Mucosa of gallbladder (tissue), 1 donor: Measurements from ENCODE around the gene CRYGA. TPM values are rescaled to one million over a fixed set of nuclear protein-coding genes. Genes with fewer than 3 reads are reported as not detected.

ENCODE experiments used
- DNase-seq: peaks from one replicate; pipeline ENCODE4 v3.0.0-alpha.2; 2020; ENCODE audit warnings: low spot score
- total RNA-seq: library from RNA; stranded (reverse); gene quantifications from one replicate; pipeline ENCODE4 v1.2.1, GENCODE V29; 2021
- donor health status: DM: no; HTN: no; CAD: no.

The CRYGA gene, protein sequence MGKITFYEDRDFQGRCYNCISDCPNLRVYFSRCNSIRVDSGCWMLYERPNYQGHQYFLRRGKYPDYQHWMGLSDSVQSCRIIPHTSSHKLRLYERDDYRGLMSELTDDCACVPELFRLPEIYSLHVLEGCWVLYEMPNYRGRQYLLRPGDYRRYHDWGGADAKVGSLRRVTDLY
- not detected for total RNA-seq

DNA sequence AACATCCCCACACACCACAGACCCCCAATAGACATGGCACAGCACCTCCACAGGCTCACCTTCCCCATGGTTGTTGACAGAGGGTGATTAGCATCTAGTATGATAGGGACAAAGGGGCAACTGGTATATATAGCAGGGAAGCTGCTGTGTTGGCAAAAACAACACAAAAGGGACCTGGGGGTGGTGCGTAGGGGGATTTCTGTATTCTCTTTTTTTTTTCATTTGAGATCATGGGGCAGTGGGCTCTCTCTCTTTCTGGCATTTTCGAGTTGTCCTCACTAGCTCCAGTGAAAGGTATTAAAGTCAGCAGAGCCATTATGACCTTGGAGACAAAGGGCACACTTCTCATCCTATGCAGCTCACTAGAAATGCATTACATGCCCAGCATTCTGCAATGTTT, at the start of gene CRYGA:
Gene CRYGA (minus strand): TSS at position 101 of the 400 bp plus-strand sequence. CDS start 33 bp downstream, at position 68.
- no peak for DNase-seq

DNA sequence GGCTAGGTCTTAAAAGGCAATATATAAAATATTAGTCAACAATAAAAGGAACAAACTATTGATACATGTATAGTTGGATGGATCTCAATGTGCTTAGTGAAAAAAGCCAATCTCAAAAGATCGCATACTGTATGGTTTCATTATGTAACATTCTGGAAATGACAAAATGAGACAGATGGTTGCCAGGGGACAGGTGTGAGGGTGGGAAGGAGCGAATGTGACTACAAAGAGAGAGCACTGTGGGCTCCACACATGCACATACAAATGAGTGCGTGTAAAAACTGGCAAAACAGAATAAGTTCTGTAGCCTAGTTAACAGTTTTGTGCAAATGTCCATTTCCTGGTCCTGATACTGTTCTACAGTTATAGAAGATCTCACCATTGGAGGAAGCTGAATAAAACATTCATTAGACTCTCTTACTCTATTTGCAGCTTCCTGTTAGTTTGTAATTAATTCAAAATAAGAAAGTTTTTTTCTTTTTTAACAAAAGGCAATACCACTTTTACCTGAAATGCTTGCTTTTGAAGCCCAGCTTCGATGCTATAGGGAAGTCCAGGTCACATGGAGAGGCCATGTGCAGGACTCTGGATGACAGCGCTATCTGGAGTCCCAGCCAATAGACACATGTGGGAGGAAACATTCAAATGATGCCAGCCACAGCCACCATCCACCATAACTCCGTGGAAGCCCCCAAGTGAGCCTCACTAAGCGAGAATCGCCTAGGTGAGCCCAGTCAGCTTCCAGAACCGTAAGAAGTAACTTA, 47.5 kb upstream of the CRYGA start:
- DNase-seq: no peak

DNA sequence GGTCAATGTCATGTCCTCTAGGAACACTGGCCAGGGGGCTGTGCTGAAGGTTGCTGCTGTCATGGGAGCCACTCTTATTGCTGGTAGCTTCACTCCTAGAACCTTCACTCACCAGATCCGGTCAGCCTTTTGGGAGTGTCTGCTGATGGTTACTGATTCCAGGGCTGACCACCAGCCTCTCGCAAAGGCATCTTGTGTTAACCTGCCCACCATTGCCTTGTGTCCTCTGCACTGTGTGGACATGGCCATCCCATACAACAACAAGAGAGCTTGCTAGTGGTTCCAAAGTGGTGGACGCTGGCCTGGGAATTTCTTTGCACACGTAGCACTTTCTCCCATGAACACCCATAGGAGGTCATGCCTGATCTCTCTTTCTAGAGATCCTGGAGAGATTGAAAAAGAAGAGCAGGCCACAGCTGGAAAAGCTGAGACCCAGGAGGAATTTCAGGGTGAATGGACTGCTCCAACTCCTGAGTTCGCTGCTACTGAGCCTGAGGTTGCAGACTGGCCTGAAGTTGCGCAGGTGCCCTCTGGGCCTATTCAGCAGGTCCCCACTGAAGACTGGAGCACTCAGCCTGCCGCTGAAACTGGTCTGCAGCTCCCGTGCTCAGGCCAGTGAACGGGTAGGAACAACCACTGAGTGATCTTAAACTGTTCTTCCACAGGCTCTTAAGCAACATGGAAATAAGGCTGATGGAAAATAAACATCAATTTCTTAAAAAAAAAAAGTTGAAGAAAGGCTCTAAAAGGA, 45.1 kb upstream of the CRYGA start:
- DNase-seq: no peak

DNA sequence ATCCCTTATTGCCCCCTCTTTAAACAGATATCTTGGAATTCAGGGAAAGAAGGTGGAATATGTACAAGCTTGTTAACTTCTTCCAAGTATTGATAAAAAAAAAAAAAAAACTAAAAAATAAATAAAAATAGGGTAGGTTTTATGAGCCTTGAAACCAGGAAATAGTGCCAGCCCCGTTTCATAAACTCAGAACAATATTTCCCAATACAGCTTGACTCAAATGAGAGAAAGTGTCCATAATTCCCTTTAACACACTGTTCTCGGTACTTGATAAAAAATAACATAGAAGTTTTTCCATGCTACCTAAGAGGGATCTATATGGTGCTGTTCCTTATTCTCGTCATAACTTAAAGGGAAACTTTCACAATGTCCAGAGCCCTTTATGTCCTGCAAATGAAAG, 44.4 kb upstream of the CRYGA start:
- no peak for DNase-seq

DNA sequence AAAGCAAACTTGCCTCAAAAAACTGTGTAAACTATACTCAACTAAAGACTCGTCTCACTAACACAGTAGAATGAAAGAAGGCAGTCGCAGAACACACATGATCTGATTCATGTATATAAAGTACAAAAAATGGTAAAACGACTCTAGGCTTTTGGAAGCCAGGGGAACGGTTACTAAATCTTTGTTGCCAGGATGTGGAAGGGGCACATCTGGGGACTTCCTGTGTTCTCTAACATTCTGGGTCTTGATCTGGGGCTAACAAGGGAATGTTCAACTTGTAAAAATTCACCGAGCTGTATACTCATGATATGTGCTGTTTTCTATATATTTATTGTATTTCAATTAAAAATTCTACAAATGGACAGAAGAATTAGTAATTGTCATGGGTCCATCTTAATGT, 40.8 kb upstream of the CRYGA start:
- no peak for DNase-seq

DNA sequence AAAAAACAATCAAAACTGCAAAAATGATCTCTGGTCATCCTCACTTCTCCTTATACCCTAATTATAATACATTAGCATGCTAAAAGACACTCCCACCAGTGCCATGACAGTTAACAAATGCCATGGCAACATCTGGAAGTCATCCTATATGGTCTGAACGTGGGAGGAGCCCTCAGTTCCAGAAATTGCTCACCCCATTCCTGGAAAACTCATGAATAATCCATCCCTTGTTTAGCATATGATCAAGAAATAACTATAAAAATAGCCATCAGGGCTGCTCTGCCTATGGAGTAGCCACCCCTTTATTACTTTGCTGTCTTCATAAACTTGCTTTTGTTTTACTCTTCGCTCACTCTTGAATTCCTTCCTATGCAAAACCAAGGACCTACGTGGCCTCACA, 32.1 kb upstream of the CRYGA start:
- no peak for DNase-seq

DNA sequence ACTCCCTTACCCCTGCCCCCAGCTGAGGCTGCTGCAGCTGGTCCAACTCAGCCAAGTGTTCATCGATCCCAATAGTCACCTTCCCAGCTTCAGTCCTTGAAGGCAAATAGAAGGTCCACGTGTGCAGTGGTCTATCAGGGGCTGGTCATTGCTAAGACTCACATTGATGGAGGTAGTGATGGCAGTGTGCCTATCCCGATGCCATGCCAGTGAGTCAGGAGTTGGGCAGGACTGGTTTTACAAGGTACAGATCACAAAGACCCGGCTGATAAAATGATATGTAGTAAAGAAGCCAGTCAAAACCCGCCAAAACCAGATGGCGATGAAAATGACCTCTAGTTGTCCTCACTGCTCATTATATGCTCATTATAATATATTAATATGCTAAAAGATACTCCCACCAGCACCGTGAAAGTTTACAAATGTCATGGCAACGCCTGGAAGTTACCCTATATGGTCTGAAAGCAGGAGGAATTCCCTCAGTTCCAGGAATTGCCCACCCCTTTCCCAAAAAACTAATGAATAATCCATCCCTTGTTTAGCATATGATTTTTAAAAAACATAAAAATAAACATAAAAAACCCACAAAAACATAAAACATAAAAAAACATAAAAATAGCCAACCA, 29.3 kb upstream of the CRYGA start:
- DNase-seq: no peak

DNA sequence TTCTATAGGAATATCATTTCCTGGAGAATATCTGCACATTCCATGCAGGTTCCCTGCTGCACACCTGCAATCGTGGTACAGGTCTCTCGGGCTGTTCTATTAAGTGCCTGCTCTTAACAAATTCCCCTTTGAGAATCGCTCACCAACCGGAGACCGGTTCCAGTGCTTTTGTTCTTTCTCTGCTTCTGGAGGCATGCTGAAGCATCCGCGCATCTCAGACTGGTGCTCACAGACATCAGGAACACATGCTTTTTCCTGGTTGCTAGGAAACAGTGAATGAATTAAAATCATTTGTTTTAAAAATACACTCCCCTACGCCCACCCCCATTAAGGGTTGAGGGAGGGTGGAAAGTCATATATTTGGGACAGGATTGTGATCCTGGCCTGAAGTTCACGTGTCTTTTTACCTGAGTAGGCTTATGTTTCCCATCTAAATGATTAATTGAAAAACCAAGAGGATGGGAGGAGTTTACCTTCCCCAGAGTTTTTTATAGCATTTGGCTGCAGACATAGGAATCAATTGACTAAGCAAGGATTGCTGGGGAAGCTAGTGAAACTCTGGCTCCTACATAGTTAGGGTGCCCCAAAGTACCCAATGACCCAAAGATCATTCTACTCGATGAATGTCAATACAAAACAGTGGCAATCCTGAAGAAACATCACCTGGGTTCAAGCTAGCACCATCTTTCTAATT, 26.6 kb upstream of the CRYGA start, which contains the start of gene C2orf80:
Gene C2orf80 (minus strand): TSS at position 221 of the 694 bp plus-strand sequence. CDS start 3,044 bp downstream, outside the sequence.
- no peak for DNase-seq

DNA sequence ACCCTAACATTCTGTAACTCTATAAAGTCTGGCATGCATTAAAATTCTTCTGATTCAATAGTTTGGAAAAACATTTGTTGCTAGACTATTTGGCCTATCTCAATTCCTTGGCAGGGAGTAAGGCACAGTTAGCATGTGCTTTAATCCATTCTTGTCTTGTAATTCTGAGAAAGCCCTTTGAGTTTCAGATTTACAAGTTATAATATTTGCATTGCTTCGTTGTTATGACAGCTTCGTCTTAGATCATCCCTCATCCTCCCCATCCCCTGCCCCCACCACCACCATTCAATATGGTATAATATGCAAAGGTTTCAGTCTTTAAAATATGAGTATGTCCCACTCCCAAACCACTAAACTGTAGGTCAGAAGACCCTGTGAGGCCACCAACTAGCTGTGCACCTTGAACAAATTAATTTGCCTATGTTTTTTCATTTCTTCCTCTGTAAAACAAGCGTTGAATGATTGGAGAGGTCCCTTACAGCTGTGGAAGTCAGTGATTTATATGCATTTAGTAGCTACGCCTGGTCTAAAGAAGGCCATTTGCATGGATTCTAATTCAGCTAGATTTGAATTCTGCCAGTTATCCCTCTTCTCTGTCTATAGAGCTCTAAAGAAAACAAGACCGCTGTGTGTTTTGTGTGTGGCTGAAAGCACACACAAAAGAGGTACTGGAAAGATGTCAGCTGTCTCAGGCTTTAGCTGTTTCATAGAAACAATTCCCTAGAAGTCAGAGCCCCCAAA, 25.9 kb upstream of the CRYGA start:
- DNase-seq: no peak

DNA sequence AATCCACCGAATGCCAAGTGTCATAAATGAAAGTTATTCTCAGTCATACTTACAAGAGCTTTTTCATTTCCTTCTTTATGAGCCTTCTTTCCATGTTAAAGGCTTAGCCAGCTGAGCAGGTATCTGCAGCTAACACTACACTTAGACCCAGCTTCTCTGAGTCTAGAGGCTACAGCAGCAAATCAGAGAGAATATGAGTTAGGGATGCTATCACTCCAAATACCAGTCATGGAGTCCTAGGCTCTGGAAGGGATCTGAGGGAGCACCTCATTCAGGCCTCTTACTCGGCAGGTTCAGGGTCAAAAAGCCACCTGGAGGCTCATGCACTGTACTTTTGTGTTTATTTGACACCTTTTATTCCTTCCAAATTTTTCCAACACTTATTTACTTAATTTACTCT, 23.5 kb upstream of the CRYGA start:
- no peak for DNase-seq

DNA sequence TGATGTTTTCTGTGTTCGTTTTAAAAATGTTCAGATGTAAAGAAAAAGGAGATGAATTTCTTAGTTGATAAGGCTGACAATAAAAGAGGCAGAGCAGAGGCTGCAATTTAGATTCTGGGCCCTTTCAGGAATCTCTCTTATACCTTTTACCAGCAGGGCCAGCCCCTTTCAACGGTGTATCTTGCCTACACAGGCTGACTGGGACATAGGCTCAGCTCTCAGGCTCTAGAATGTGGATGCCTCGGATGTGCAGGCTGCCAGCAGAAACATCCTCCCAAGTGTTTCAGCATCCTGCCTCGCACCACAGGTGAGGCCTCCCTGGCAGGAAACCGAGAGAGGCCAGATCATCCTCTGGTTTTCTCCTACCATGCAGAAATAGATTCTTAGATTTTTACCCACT, 23.1 kb upstream of the CRYGA start:
- DNase-seq: no peak

DNA sequence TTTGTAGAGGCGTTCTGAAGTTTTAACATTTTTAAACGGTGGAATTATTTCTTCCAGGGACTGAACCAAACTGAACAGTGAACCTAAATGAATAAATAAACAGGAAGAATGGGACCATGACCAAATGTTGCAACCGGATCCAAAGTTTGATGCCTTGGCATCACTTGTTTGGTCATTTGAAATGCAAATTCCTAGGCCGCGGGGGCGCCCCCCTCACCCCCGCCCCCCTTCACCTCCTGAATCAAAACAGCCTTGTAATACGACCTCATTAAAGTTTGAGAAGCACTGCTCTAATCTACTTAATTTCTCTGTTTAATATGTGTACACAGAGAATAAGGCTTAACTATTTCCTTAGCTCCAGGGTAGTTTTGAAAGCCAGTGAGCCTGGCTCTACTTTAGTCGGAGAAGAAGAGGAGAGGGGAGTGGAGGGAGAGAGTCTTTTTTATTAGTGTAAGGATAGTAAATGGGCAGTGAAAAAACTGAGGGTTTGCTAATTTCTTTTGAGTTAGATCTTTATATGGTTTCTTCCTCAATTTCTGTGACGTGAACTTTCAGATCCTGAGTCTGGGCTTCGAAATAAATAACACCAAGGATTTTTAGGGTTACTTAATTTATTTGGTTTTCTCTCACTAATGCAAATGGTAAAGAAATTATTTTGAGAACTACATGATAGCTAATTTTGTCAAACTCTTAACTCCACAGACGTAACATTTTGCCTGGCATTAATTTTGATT, 20.8 kb upstream of the CRYGA start:
- no peak for DNase-seq

DNA sequence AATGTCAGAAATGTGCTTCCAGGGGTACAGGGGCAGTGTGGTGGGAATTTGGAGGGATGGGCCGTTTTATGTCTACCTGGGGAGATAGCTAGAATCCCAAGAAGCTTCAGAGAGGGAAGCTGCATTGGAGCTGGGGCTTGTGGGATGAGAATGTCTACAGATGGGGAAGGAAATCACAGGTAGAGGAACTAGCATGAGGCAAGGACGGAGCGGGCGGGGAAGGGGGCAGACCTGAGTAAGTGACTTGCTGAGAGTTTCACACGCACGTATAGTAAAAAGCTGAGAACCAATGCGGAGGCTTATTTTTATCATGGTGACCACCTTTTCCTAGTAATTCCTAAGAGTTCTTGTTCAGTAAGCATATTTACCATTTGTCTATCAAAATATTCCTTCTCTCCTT, 20.1 kb upstream of the CRYGA start:
- no peak for DNase-seq

DNA sequence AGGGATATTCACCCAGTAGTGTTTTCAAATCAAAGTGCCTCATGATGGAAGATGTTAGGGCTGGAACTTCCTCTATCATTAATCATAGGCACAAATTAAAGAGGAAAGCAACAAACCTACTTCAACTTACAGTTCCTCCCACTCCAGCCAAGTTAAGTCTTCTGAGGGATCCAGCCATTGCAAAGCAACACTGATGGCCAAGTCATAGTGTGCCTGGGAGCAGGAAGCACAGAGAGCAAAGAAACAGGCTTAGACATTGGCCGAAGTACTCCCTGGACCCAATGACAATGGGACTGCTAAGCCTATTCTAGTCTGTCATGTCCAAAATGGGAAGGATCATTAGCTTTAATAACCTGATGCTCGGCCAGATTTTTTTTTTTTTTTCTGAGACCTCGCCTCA, 19.4 kb upstream of the CRYGA start:
- no peak for DNase-seq

DNA sequence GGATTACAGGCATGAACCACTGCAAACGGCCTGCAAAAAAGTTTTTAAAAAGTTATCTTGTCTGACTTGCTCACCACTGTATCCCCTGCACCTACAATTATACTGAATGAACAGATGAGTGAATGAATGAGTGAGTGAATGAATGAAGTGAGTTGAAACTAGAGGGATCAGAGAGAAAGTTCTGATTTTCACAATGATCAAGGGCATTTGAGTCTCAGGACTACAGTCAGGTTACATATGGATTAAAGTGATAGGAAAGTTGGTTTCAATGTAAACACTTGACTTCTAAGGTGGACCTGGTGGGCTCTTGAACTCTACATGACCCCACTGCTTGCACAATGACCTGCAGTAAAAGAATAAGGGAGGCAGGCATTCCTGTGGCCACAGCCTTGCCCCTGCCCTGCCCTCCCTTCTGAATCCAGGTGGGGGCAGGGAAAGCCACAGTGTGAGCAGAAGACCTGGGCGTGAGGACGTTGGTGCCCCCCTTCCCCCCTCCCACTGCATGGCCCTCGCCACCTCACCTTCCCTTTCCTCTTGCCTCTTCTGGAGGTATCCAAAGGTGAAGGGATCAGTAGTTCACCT, 15.7 kb upstream of the CRYGA start:
- DNase-seq: no peak

DNA sequence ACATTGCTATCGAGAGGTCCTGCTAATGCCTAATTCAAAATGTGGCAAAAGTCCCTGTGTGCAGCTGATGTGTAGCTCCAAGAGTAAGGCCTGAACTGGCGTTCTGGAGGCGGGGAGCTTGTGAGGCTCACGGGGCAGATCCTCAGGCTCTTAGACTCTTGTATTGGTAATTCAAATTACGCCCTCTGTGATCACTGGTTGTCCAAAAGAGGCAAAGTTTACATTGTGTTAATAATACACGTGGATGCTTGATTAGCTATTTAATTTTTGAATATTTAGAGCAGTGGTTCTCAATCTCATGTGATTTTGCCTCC, 12.4 kb upstream of the CRYGA start:
- DNase-seq: no peak

DNA sequence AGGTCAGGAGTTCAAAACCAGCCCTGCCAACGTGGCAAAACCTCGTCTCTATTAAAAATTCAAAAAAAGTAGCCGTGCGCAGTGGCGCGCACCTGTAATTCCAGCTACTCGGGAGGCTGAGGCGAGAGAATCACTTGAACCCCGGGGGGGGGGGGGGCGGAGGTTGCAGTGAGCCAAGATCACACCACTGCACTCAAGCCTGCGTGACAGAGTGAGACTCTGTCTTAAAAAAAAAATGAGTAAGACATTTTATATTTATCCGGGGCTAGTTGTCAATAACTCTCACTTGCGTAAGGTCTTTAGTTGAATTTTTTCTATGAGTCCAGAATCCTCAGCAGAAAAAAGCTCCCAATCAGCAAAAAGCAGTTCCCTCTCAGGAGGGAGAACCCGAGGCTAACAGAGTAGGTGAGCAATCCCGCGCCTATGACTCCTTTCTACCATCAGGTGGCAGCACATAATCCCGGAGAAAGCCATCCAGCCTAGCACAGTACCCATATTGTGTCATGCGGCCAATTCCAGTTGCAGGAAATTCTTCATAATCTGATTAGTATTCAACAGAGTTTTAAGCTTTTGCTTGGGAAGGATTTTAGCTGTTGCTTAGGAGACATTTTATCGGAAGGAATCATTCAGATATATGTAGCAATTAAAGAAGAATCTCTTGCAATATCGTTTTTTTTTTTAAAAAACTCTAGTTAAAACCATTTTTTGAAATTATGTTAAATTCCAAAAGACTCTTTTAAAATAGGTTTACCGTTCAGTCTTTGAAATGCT, 11.9 kb upstream of the CRYGA start:
- peak; percentile 88 for DNase-seq

DNA sequence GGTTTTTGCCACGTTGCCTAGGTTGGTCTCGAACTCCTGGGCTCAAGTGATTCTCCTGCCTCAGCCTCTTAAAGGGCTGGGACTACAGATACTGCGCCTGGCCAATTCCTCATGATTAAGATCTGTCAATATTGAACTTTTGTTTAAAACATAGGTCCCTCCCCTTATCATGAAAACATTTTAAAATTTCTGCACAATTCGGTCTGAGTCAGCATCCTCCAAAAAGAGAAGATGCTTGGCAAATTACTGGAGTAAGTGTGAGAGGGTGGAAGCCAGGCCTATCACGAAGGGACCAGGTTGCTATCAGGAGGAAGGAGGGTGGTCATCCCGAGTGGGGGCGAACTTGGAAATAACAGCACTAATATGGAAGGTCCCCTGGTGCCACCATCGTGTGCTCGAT, 10.8 kb upstream of the CRYGA start:
- no peak for DNase-seq

DNA sequence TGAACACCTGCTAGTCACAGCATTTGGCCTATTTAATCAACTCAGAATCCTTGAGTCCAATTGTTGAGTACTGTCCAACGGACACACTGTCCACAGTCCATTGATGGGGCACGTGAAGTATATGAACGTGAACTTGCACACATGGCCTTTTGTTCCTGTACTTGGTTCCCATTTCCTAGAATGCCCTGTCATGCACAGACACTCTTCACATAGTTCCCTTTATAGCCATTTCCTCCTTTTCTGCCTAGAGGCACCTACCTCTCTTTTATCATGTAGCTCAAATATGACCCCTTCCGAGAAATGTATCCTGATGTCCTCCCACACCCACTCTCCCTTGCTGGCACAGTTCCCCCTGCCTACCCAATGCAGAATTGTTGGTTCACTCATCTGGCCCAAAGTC, 8.7 kb upstream of the CRYGA start:
- DNase-seq: no peak
